Breast epithelium (tissue), 3 donors: ENCODE measurements around the gene FBXO27.

Experiments used
- CTCF ChIP-seq, 3 donors: fragments of 450-650 bp; IDR thresholded peaks; one replicate each; pipeline ENCODE4 v1.5.1; 2016 to 2017; ENCODE audit warnings: antibody characterized with exemption in 3 of 3, mild to moderate bottlenecking in 3 of 3, moderate library complexity in 3 of 3
- POLR2A ChIP-seq: fragments of 450-650 bp; IDR thresholded peaks from one replicate; pipeline ENCODE4 v1.6.1; 2016; ENCODE audit warnings: antibody characterized with exemption, mild to moderate bottlenecking, moderate library complexity

GRCh38 chr19:38980583-38981374 is 51.6 kb downstream of the FBXO27 start:
- no peak for TF ChIP-seq POLR2A
- no peak for TF ChIP-seq CTCF (IDR thresholded peaks at IDR 0.05)
